Activated gamma-delta T cell (primary cell): ENCODE data around the gene MAP4K1.
A peak's percentile ranks its signal among the peaks of the same experiment; 100 is the strongest.

Source experiments
- DNase-seq: peaks from one replicate; lab custom pipeline; 2025; lab: John Stamatoyannopoulos, UW
- total RNA-seq, 2 donors: gene quantifications; one replicate each; lab custom pipeline; 2026; lab: John Stamatoyannopoulos, UW

MAP4K1 gene
- total RNA-seq, result 87.9 to 111 reads per million in 2 donors

DNA sequence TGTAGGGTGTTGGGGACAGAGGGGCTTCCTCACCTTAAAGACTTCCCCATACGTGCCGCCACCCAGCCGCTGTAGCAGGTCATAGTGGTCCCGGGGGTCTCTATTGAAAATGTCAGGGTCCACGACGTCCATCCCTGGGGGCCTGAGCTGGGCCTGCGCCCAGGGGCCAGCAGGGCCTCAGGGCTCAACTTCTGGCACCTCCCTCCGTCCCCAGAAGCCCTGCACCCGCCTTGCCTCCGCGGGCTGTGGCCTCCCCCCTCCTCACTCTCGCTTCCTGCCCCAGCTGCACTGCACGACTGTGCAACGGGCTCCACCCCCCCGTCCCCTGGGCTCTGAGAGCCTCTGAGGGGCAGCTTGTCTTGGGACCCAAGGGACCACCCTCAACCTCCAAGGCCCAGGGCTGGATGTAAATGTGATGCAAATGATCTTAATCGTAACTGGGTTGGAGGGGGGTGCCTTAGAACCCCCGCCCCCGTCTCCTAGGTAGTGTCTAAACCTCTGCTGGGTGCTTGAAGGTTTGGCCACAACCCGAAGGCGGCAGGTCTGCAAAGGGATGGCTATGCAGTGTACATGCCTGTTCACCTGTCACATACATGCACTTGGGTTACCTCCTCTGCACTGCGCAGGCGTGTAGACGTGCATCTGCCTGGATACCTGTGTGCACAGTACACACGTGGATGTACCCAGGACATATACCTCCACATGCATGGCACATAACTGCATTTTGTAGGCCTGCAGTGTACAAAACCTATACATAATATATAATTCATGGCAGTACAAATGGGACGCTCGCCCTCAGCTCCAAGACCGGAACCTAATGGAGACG lies at the start of gene MAP4K1:
MAP4K1 (minus strand) TSS at position 190 of the 826 bp plus-strand sequence; CDS start at position 132, 58 bp downstream.
- peak; percentile 40 for DNase-seq

DNA sequence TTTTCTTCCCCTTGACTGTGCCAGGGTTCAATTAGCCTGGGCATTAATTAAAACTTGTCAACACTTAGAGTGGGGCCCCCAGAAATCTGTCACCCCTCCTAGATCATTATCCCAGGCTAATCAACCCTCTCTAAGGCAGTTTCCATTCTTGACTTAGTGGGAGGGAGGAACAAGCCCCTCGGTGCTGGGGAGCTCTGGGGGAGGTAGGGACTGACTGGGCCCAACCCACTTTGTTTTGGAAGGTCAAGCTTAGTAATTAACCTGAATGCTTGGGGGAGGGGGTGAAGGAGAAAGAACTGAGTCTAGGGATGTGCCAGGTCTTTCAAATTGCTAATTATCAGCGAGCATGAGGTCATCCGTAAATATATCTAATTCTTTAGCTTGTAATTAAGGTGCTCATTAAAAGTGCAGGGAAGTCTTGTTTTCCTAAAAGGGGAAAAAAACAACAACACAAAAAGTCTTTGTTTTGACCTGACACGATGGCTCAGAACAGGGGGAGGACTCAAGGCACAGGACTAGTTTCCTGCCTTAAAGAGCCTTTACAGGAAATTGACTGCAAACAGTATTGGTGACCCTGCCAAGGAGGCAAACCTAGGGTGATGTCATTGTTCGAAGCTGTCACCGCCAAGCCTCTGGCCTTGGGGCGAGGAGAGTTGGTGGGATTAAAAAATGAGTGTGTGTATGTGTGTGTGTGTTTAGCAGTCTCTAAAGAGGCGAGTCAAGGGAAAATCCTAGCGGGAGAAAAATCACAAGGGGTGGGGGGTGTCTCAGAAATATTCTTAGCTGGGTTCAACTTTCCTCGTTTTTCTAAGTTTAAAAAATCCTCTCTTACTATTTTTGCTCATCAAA lies 49.1 kb upstream of the MAP4K1 start:
- DNase-seq, result no peak

DNA sequence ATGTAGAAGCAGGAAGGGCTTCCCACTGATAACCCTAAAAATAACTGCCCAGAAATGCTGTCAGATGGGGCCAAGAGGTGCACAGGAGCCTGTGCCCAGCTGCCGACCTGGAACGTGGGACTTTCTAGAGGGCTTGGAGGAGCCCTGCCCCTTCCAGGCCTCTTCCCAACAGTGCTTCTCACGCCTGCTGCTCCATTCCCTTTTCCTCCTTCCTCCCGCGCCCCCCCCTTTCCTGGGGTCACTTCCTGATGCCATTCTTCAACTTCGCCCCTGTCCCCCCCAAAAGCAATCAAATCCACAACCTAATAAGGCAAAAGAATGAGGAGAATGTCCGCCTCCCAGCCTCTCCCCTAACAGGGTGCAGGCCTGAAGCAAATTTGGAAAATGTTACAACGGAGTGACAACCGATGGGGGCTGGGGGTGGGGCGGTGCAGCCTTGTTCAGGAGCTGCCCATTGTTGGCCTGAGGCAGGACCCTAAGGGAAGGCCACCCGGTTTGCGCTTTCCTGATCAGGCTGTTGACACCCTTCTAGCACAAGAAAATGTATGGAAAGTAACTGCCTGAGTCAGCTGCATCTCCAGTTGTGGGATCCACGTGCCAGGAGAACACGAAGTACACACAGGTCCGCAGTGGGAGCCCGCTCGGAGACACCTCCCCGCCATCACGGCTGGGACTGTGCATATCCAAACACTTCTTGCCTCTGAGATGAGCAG lies 48.4 kb upstream of the MAP4K1 start:
- DNase-seq, result no peak

DNA sequence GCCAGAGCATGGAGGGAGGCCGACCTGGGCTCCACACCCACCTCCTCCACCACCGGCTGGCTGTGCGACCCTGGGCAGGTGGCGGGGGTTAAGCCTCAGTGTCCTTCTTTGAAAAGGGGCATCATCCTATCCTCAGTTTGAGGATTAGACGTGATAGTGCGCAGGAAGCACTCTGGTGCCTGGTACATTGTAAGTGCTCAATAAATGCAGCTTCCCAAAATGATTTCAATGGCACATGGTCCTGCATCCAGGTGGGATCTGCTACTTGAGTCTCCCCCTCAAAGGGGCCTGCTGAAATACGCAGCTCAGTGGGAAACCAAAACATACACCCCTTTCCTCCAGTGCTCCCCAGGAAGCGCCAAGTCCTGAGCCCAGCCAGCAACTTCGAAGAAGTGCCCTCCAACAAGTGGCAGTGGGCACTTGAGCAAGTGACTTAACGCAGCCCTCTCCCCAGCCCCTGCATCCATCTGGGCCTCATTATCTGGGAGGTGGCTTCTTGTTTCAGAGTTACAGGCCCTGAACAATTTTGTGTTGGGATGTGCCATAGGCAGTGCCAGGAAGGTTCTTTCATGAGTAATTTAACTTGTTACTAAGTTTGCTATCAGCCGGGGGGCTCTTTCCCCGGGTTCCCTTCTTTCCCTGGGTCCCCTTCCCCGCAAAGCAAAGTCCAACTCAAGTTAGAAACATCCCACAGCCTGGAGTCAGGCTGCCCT lies 47.6 kb upstream of the MAP4K1 start:
- no peak for DNase-seq

DNA sequence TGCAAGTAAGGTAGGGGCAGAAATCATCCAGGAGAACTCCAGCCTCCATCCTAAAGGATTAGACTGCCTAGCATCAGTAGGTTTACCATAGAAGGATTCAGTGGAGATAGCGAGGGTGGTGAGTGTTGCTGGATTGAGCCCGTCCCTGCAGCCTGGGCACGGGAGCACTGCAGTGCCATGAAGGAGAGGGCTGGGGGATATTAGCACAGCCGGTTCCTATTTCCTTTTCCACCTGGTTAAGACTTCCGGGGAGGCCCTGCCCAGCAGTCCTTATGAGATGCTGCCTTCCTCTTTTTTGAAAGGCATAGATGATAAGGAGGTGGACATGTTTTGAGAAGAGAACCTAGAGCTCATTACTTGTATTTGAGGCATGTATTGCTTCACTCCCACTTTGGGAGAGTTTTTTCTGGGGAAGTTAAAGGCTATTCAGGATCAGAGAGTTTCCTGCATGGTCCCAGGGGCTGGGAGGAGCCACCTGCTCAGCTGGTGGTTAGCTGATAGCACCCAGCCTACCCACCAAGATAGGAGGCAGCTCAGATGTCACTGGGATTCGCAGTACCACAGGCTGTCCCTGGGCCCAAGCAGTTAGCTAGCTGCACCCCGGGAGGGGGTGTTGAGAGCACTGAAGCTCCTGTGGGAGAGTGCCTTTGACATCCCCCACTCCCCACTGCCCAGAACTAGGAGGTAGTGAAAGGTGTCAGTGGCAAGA lies 46.9 kb upstream of the MAP4K1 start:
- DNase-seq, result no peak

DNA sequence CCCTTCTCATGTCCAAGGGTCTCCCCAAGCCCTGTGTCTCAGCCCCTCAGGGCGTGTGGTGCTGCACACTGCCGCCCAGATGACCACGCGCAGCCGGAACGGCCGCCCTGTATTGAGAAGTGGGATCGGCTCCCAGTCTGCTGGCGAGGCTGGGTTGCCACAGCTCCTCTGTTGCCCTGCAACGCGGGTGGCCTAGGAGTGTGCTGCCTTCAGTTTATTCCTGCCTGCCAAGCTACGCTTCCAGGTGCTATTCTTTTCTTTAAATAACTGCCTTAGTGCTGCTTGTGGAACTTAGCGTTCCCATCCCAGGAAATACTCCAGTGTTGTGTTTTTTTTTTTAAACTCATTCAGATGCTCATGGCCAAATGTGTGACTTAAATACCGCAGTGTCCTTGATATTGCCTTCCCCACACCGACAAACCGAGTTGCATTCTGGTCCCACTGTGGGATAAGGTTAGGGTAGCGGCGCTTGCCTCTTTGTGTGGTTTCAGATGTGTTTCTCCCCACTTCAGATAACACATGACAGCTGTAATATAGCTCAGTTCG lies 46.3 kb upstream of the MAP4K1 start:
- DNase-seq, result no peak

DNA sequence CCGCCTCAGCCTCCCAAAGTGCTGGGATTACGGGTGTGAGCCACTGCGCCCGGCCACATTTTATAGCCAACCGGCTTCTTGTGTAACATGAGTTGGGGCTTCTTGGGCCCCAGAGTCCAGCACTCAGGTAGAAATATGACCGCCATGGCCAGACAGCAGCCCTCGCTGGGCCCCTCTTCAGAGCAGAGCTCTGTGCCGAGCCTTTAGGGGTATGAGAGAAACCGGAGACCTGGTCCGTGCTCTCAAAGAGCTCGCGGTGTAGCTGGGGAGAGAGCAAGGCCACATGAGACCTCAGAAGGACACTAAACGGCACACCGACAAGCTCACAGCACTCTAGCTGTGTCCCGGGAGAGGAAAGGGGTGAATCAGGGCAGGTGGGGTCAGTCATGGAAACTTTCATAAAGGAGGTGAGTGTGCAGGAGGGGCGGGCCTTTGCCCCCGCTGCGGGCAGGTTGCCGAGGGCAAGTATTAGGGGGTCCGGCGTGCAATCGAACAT lies 45.5 kb upstream of the MAP4K1 start:
- no peak for DNase-seq

DNA sequence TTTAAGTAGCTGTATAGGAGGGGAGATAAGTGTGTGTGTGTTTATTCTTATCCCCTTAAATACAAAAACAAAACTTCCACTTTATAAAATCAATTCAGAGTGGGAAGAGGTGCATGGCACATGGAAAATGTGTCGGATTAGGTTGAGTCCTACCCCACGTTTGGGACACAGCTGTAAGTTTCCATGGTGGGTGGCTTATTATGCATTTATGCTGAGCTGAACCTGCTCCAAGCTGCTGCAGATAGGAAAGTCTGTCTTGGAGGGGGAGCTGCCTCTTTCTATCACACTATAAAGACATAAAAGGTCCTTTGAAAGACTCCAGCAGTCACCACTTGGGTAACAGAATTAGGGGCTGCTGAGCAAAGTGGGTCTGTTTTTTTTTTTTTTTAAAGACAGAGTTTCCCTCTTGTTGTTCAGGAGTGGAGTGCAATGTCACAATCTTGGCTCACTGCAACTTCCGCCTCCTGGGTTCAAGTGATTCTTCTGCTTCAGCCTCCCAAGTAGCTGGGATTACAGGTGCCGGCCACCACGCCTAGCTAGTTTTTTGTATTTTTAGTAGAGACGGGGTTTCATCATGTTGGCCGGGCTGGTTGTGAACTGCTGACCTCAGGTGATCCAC lies 44.9 kb upstream of the MAP4K1 start:
- no peak for DNase-seq

DNA sequence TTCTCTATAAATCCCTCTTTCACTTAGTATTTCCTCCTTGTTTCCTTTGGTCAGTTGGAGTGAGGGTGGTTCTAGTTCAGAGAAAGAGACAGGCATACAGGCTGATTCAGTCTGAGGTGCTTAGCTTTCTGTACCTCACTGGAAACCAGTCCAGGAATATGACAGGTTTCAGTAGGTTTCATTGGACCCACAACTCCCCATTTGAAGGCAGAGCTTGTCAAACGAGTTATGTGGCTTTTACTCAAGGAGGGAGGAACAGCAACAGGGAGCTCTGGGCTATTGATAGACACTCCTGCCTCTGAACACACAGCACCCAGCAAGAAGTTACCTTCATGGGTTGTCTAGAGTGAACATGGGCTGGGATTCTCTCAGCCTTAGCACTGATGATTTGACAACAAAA lies 44.2 kb upstream of the MAP4K1 start:
- DNase-seq, result no peak

DNA sequence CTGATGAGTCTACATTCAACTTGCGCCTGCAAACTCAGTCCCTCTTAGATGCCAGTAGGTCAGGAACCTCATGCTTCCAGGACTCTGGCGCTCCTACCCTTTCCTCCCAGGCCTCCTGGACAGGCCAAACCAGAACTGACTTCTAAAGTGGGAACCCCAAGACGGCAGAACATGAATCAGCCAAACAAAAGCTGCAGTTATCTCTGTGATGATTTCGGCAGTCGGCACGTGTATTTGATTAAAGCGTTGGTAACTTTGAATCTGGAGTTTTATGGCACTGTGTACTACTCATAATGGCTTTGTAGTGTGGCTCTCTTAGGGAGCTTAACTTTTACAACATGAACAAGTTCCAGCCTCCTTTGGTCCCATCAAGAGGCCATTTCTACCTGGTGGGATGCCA lies 43.4 kb upstream of the MAP4K1 start:
- no peak for DNase-seq

DNA sequence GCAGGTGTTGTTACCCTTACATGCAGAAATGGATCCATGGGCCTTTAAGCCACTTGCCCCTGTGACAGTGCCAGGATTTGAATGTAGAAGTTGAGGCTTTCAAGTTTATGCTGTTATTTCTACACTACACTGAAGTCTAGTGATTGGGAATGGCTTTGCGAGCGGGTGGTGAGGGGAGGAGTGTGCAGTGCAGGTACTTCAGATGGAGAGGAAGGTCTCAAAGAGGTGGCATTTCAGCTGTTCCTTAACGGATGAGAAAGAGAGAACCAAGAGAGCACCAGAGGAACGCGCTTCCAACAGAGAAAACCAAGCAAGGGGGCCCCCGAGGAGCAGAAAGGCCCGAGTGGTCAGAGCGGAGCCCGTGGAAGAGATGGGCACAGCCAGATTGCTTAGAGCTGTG lies 43.0 kb upstream of the MAP4K1 start:
- DNase-seq, result no peak

DNA sequence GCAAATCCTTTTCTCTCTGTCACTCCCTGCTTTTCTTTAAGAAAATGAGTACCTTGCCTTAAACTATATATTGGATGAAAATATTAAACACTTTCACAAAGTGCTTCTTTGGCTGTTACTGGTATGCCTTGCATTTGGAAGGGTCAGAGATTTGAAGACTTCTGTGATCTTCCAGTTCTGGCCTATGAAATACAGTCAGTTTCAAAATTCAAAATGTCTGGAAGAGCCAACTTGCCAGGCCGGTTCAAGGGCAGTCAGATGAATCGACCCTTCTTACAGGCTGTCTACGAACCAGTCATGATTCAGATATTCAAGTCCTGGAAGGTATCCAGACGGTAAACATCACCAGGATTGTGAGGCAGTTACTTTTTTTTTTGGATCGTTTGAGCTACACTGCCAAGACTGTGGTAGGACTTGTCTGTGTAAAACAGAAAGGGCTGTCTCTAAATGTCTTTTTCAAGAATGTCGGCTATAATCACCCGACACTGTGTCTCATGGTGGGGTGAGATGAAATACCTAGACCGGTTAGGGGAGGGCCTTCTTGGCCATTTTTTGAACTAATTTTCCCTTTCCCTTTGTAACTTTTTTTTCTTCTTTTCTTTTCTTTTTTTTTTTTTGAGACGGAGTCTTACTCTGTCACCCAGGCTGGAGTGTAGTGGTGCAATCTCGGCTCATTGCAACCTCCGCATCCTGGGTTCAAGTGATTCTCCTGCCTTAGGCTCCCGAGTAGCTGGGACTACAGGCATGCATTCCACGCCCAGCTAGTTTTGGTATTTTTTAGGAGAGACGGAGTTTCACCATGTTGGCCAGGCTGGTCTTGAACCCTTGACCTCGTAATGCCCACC lies 40.9 kb upstream of the MAP4K1 start:
- no peak for DNase-seq

DNA sequence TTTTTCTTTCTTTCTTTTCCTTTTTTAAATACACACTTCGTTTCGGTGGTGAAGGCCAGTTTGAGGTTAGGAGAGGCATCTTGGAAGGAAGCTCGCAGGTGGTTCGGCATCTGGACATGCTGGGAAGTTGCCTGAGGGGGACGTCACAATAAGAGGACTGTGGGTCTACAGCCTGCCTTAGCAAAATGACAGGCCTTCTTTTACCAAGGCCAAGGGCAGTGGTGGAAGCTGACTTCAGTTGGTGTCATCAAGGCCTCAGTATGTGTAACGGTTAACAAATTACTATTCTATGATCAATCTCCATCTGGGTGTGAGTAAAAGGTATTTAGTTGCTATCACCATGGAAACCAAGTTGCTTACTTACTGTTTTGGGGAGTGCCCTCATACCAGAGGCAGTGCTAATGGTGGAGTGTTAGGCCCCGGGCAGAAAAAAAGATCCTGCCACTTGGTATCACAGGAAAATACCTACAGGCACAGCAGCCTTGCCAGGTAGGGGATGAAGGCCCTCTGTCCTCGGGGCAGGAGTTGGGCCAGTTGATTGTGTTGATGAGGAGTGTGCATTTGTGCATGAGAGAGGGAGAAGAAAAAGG lies 40.0 kb upstream of the MAP4K1 start:
- DNase-seq, result no peak

DNA sequence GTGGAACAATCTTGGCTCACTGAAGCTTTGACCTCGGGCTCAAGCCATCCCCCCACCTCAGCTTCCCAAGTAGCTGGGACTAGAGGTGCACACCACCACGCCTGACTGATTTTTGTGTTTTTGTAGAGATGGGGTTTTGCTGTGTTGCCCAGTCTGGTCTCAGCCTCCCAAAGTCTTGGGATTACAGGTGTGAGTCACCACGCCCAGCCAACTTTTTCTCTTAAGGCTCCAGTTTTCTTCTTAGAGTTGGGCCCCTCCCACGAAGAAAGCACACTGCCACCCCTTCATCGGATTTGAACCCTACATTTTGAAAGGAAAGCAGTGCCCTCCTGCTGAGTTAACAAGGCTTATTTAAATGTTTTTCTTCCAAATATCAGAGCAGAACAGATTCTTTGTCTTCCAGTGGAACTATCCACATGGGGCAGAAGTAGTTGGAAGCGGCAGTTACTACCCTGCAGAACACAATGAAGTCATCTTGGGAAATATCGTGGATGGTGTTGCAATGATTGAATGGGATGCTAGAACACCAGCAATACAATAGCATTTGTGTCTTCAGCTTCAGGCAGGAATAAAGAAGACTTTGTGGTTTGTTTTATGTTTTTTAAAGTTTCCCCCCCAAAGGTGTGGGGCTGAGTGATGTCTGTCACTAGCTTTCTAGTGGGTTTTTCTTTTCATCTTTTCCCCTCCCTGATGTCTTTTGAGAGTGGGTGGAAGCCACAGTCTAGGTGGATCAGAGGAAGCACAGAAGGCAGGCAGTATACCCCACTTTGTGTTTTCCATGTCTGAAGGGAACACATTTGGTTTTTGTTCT lies 38.6 kb upstream of the MAP4K1 start:
- DNase-seq, result no peak

DNA sequence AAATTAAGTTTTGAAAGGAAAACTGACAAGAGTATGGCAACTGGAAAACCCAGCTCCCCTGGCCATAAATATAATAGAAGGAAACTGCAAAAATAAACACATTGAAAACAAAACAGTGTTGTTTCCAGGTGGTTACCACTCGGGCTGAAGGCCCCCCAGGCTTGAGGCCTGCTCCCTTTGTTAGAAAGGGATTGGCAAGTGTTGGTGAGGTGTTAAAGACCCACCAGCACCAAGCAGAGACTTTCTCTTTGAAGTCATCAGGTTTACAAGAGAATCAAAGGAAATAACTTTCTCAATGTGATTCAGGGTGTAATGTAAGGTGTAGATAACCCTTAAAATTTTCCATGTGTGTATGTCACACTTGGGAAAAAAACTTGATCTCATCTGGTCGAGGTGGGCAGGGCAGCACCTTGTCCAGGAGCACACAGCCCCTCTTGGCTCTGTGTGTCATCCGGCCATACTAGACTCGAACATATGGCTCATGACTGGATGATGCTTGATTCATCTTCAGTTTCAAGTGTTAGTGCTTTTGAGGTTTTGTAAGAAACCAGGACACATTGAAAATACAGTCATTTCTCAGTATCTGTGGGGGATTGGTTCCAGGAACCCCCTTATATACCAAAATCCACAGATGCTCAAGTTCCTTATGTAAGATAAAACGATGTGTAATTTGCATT lies 37.5 kb upstream of the MAP4K1 start:
- no peak for DNase-seq

DNA sequence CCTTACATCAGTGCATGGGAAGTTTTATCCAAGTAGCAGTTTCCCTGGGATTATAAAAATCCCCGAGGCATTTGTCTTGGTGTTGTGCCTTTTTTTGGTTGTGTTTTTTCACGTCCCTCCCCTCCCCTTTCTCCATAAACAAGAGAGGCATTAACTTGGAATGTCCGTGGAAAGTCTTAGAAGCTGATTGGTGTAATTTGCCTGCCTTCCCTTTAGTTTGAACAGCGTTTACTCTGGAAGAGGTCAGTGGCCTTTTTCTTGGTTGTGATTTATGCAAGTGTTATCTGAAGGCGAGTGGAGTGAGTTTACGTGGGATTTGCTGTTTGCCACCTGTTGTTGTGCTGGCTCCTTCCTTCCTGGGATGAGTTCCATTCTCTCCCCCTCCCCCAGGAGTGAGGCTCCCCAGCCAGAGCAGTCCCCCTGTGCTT lies 36.9 kb upstream of the MAP4K1 start:
- DNase-seq, result no peak

DNA sequence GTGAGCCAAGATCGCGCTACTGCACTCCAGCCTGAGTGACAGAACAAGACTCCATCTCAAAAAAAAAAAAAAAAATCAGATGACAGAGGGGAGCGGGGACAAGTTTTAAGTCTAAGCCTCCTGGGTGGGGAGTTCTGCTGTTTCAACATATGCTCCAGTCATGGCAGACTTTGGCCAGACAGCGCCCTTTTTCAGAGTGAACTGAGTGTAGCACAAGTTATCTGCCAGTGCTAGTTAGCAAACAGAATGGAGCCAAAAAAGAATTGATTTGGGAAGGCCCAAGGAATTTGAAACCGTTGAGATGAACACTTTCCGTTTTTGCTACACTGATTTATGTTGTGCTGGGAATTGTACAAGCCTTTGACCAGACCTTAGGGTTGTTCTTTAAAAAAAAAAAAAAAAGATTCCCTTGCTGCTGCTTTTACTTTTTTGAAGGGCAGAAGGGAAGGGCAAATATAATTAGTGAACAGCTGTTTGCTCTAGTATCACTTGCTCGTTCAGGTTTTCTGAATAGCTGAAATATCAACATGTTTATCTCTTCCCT lies 35.3 kb upstream of the MAP4K1 start:
- DNase-seq, result no peak
